Suprapubic skin (tissue), 4 donors: ENCODE data around the gene ANK2. TPM values are rescaled to one million over a fixed set of nuclear protein-coding genes. Genes with fewer than 3 reads are reported as not detected.

ENCODE experiments used
- DNase-seq, 2 donors: peaks; one replicate each; pipeline ENCODE4 v3.0.0-alpha.2; 2019; ENCODE audit warnings: low spot score in 2 of 2
- H3K27ac ChIP-seq: fragments of 200-600 bp; sonication (generic); one replicate; pipeline ENCODE4 v1.5.1; 2019
- H3K27me3 ChIP-seq: fragments of 200-600 bp; sonication (generic); one replicate; pipeline ENCODE4 v1.5.1; 2019
- H3K36me3 ChIP-seq: fragments of 200-600 bp; sonication (generic); one replicate; pipeline ENCODE4 v1.5.1; 2019
- H3K4me1 ChIP-seq: fragments of 200-600 bp; sonication (generic); one replicate; pipeline ENCODE4 v1.5.1; 2019
- H3K4me3 ChIP-seq: fragments of 200-600 bp; sonication (generic); one replicate; pipeline ENCODE4 v1.5.1; 2019; ENCODE audit warnings: mild to moderate bottlenecking
- H3K9me3 ChIP-seq: fragments of 200-600 bp; sonication (generic); one replicate; pipeline ENCODE4 v1.5.1; 2019
- EP300 ChIP-seq: sonication (generic); formaldehyde crosslinking; IDR thresholded peaks from one replicate; pipeline ENCODE4 v1.6.1; 2017; ENCODE audit warnings: antibody characterized with exemption
- POLR2A ChIP-seq, 2 donors: fragments of 450-650 bp; IDR thresholded peaks; one replicate each; pipeline ENCODE4 v1.6.1; 2017; ENCODE audit warnings: antibody characterized with exemption in 2 of 2, mild to moderate bottlenecking in 2 of 2, moderate library complexity in 2 of 2
- POLR2AphosphoS5 ChIP-seq, 3 donors: sonication (generic); formaldehyde crosslinking; IDR thresholded peaks; one replicate each; pipeline ENCODE4 v1.6.1; 2017; ENCODE audit warnings: antibody characterized with exemption in 3 of 3
- WGBS: methylation state at CpG from one replicate; pipeline ENCODE4 v1.1.5; 2018; 5-methylcytosine and 5-hydroxymethylcytosine counted together
- total RNA-seq, 4 donors: library from RNA; depleted of rRNA; stranded (reverse); fragments of >200 nt; gene quantifications; one replicate each; pipeline ENCODE4 v1.1.0, GENCODE V29; 2016
- TF ChIP-seq, protein P1 (sequence below), 2 donors: fragments of 200-600 bp in 1 of 2; fragments of 450-650 bp in 1 of 2; sonication (generic) in 1 of 2; IDR thresholded peaks; one replicate each; pipeline ENCODE4 v1.5.1; 2016 to 2019; ENCODE audit warnings: antibody characterized with exemption in 2 of 2, mild to moderate bottlenecking in 1 of 2, moderate library complexity in 1 of 2

ANK2 gene
- total RNA-seq, 4 donors from 2014 or later = 7.7 to 15.2 (median 11.2) TPM

DNA sequence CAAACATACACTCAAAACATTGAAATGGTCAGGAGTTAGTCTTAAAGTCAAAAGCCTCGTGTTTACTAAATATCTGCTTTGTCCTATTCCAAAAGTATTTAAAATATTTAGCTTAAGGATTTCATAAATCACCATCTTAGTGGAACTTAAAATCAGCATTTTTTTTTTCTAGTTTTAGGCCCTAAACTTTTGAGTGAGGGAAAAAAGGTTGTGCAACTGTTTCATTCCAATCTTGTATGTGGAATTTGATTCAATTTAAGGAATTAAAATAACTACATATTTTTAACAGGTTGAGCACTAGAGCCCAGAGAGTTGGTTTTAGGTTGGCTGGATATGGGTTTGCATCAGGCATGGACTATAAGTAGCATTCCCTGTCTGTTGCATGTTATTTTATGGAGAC lies 35.7 kb upstream of the ANK2 start:
- H3K36me3 ChIP-seq = no peaks in the 10 kb centered on the region
- 28% methylated on average over 1 of the region's 1 CpG for WGBS
- no peak overlapping the region for H3K4me3 ChIP-seq
- TF ChIP-seq POLR2AphosphoS5 (IDR thresholded peaks at IDR 0.05) = no peak
- no peak for TF ChIP-seq POLR2A (IDR thresholded peaks at IDR 0.05)
- no peak for TF ChIP-seq EP300
- TF ChIP-seq, protein P1, sequence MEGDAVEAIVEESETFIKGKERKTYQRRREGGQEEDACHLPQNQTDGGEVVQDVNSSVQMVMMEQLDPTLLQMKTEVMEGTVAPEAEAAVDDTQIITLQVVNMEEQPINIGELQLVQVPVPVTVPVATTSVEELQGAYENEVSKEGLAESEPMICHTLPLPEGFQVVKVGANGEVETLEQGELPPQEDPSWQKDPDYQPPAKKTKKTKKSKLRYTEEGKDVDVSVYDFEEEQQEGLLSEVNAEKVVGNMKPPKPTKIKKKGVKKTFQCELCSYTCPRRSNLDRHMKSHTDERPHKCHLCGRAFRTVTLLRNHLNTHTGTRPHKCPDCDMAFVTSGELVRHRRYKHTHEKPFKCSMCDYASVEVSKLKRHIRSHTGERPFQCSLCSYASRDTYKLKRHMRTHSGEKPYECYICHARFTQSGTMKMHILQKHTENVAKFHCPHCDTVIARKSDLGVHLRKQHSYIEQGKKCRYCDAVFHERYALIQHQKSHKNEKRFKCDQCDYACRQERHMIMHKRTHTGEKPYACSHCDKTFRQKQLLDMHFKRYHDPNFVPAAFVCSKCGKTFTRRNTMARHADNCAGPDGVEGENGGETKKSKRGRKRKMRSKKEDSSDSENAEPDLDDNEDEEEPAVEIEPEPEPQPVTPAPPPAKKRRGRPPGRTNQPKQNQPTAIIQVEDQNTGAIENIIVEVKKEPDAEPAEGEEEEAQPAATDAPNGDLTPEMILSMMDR (IDR thresholded peaks at IDR 0.05) = no peak
- H3K27ac ChIP-seq = no peak overlapping the region
- no peak for DNase-seq
- no peaks in the 10 kb centered on the region for H3K27me3 ChIP-seq
- no peaks in the 10 kb centered on the region for H3K9me3 ChIP-seq
- H3K4me1 ChIP-seq = no peaks in the 10 kb centered on the region

DNA sequence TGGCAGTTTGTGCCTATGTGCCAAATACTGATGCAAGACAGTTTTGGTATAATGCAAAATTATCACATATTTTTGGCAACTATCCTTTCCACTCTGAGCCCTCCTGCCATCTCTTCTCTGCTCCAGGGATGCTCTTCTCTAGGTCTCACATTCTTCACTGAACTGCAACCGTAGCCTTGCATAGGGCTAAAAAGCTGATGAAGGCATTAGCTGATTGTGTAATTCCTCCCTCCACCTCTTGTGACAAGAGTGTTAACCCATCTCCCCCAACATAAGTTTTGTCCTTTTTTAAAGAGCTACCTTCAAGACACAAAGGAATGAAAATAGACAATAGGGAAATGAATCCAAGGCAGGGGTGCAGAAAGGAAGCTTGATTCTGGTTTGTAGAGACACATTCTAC lies 33.1 kb upstream of the ANK2 start:
- H3K27me3 ChIP-seq = no peaks in the 10 kb centered on the region
- WGBS = 93% methylated on average over 1 of the region's 1 CpG
- no peak for DNase-seq
- H3K36me3 ChIP-seq = no peaks in the 10 kb centered on the region
- TF ChIP-seq POLR2AphosphoS5 (IDR thresholded peaks at IDR 0.05) (no peak), POLR2A (IDR thresholded peaks at IDR 0.05) (no peak)
- H3K4me1 ChIP-seq = peaks cover 3% of the 10 kb centered on the region
- no peaks in the 10 kb centered on the region for H3K9me3 ChIP-seq
- H3K4me3 ChIP-seq = no peak overlapping the region
- H3K27ac ChIP-seq = no peak overlapping the region

DNA sequence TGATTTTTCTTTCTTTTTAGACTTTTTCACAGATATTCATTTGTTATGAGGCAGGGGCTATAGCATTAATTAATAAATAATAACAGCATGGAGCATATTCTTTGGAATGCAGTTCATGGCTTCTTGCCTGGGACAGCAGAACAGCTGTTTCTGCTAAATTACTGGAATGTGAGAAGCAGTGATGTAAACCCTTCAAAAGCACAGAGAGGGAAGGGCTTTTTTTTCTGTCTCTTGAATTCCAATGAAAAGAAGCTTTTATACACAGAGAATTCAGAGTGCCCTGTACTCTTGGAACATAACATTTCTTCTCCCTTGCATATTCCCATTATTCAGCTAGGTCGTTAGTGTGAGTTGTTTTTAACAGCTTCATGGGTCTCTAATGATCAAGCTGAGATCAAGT lies 28.5 kb upstream of the ANK2 start:
- 33% methylated on average over 1 of the region's 1 CpG for WGBS
- no peaks in the 10 kb centered on the region for H3K36me3 ChIP-seq
- TF ChIP-seq POLR2A (IDR thresholded peaks at IDR 0.05) (no peak), EP300 (no peak)
- TF ChIP-seq, protein P1 (IDR thresholded peaks at IDR 0.05) = no peak
- no peaks in the 10 kb centered on the region for H3K9me3 ChIP-seq
- DNase-seq = no peak
- H3K27me3 ChIP-seq = no peaks in the 10 kb centered on the region
- peak overlapping the region; percentile 18 for H3K27ac ChIP-seq
- peaks cover 11% of the 10 kb centered on the region for H3K4me1 ChIP-seq
- H3K4me3 ChIP-seq = no peak overlapping the region

DNA sequence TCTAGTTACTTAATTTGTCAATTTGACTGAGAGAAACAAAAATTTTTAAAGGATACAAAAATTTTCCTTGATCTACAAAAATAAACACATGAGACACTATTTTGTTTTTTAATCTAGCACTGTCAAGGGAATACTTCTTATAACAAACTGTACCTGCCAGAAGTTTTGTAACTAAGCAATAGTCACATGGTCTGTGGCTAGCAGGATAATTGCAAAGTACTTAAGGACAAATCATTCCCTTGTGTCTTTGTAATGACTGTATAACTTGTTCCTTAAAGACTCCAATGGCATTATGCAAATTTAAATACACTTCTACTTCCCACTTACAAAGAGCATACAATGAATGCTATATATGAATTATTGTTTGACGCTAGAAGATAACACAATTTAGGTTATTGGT lies 25.1 kb upstream of the ANK2 start:
- H3K36me3 ChIP-seq = no peaks in the 10 kb centered on the region
- H3K9me3 ChIP-seq = no peaks in the 10 kb centered on the region
- peaks cover 11% of the 10 kb centered on the region for H3K4me1 ChIP-seq
- DNase-seq = no peak
- no peak overlapping the region for H3K27ac ChIP-seq
- TF ChIP-seq POLR2A (IDR thresholded peaks at IDR 0.05) = no peak
- TF ChIP-seq EP300 = no peak
- TF ChIP-seq, protein P1 (IDR thresholded peaks at IDR 0.05) = no peak
- TF ChIP-seq POLR2AphosphoS5 (IDR thresholded peaks at IDR 0.05) = no peak
- WGBS = 96% methylated on average over 1 of the region's 1 CpG
- no peaks in the 10 kb centered on the region for H3K27me3 ChIP-seq
- H3K4me3 ChIP-seq = no peak overlapping the region

DNA sequence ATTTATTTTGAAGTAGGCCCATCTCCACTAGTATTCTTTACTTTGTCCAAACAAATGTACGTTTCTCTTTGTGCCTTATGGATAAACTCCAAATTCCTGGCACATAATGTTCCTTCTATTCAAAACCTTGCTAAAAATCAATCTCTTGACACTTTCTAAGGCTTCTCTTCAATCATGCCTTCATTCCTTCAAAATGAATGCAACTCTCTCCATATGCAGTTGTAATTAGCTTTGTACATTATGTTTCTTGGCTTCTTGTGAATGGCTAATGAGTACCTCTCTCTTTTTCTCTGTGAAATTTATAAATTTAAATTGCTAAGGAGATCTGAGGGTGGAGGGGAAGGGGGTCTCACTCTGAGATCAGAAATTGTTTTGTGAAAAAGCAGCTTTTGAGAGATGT lies 24.0 kb upstream of the ANK2 start:
- no peaks in the 10 kb centered on the region for H3K27me3 ChIP-seq
- peak overlapping the region; percentile 29 for H3K27ac ChIP-seq
- DNase-seq = no peak
- TF ChIP-seq POLR2AphosphoS5 (IDR thresholded peaks at IDR 0.05) = no peak
- no peak for TF ChIP-seq EP300
- no peak for TF ChIP-seq POLR2A (IDR thresholded peaks at IDR 0.05)
- TF ChIP-seq, protein P1 (IDR thresholded peaks at IDR 0.05) = no peak
- H3K4me1 ChIP-seq = peaks cover 8% of the 10 kb centered on the region
- H3K36me3 ChIP-seq = no peaks in the 10 kb centered on the region
- H3K4me3 ChIP-seq = no peak overlapping the region
- no peaks in the 10 kb centered on the region for H3K9me3 ChIP-seq
- WGBS = 79% methylated on average over 1 of the region's 1 CpG

DNA sequence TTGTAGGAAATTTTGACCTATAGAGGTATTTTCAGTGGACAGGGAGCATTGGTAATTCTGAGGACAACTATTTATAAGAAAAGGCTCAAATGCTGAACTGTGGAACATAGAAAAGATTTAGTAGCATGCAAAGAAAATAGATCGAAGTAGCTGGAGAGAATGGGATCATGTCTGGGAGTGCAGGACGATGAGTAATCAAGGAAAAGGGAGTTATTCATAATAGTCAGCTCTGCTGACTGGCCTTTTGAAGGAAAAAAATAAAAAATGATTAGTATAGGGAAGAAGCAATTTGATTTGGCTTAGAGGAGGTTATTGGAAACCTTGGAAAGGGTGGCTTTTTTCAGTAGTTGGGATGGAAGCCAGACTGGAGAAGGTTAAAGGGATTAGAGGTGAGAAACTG lies 22.9 kb upstream of the ANK2 start:
- H3K27me3 ChIP-seq = no peaks in the 10 kb centered on the region
- 64% methylated on average over 2 of the region's 2 CpGs for WGBS
- no peak overlapping the region for H3K4me3 ChIP-seq
- no peak for DNase-seq
- peak overlapping the region; percentile 18 for H3K27ac ChIP-seq
- no peaks in the 10 kb centered on the region for H3K36me3 ChIP-seq
- peaks cover 8% of the 10 kb centered on the region for H3K4me1 ChIP-seq
- H3K9me3 ChIP-seq = no peaks in the 10 kb centered on the region
- no peak for TF ChIP-seq POLR2A (IDR thresholded peaks at IDR 0.05)
